CD4-positive, alpha-beta T cell treated with Interleukin-21 for 1 hour (primary cell): Measurements from ENCODE around the gene SYT2.
"Not testable (repeated sequence)": the region's sequence is repeated elsewhere in the genome, so short reads cannot be mapped to it uniquely, and the experiment has no call there.

Experiments
- DNase-seq: peaks from one replicate; pipeline ENCODE4 v3.0.0-alpha.2; 2020

Gene SYT2

GRCh38 chr1:202565890-202566602 lies 144.2 kb downstream of the SYT2 start:
- peak; percentile 2 for DNase-seq

DNA sequence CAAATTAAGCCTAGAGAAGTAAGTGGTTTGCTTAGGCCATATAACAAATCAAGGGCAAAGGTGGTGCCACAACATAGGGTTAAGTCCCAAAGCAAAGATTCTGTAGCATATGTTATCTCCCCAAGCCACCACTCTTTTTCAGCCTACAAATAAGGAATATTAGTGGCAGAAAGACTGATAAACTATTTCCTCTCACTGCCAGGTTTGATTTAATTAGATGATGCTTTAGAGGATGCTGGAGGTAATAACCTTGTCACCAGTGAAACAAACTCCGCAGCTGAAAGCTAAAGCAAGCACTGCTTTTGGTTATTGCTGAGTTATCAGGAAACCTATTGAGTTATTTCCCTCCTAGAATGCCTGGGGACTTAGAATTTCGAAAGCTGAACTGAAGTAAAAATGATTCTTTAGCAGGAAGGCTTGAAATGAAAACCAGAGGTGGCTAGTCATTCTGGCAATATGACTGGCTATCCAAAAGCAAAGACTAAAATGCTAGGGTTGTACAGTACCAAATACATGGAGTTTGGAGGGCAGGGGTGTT lies 145.2 kb downstream of the SYT2 start:
- no peak for DNase-seq

- DNase-seq: no peak
Measured at GRCh38 chr1:202563818-202564217, 146.4 kb downstream of the SYT2 start.

- DNase-seq: no peak
Measured at GRCh38 chr1:202562444-202563060, 147.7 kb downstream of the SYT2 start.

GRCh38 chr1:202561726-202562443 lies 148.4 kb downstream of the SYT2 start:
- DNase-seq: no peak

- DNase-seq: no peak
Measured at GRCh38 chr1:202561240-202561639, 149.0 kb downstream of the SYT2 start.

GRCh38 chr1:202557662-202558061 lies 152.6 kb downstream of the SYT2 start:
- not testable (repeated sequence) for DNase-seq

DNA sequence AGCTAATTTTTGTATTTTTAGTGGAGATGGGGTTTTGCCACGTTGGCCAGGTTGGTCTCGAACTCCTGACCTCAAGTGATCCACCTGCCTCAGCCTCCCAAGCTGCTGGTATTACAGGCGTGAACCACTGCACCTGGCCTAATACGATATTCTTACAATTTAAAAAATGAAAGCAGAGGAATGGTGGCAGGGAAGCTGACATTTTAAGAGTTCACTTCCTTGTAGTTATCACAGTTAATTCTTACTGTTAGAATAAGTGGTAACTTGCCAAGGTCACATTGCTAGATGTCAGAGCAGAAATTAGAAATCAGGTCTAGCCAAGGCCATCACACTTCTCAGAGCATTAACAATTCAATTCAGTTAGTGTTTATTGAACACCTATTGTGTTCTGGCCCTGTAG lies 154.2 kb downstream of the SYT2 start:
- not testable (repeated sequence) for DNase-seq

- DNase-seq: not testable (repeated sequence)
Measured at GRCh38 chr1:202554619-202555018, 155.6 kb downstream of the SYT2 start.

- DNase-seq: no peak
Measured at GRCh38 chr1:202553560-202554038, 156.7 kb downstream of the SYT2 start.

DNA sequence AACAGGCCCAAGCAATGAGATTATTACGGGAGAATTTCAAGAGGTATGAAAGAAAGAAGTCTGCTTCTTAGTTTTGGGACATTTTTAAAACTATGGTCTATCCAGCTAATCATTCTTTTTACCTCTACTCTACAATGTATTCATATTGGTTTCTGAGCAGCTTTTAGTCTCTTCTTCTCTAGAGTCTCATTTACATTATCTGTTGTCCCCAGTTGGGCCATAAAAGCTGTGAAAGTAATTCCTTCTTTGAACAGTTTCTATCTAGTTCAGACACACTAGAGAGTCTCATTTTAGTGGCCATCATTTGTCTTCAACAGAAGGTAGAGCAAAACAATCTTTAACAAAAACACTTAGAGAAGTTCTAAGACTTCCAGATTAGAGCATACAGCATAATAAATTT lies 157.2 kb downstream of the SYT2 start:
- not testable (repeated sequence) for DNase-seq

DNA sequence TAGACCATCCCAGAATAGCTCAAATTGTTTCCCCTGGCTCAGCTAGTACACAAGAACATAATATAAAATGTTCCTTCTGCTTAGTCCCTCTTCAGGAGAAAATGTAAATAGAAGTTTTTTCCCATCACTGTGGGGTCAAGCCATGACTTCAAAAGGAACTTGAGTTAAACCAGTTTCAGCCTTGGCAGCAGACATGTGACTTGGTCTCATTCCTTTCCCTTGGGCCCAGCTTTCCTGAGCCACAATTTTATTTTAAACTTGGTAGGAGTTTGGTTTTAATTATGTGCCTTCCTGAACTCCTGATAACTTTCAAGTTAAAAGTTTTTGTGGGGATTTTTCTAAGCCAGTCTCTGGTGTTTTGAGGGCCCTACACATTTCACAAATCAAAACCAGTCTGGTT lies 157.6 kb downstream of the SYT2 start:
- DNase-seq: not testable (repeated sequence)

- DNase-seq: no peak
Measured at GRCh38 chr1:202551683-202552082, 158.6 kb downstream of the SYT2 start.

DNA sequence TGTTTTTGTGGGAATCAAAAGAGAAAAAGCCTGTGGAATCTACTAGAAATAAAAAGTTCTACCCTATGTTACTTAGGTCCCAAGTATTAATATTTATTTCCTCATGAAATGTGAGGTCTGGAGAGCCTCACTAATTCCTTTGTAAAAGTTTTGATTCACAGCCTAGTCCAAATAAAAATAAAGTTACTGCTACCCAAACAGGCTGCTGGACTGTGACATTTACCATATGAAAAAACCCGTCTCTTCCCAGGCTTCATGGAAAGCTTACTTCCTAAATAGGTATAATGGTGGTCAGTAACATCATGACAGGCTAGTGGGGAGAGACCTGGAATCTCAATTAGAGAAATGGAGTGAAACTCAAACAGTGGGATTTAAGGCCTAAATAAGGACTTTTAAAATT lies 160.2 kb downstream of the SYT2 start:
- not testable (repeated sequence) for DNase-seq

- no peak for DNase-seq
Measured at GRCh38 chr1:202547215-202547614, 163.0 kb downstream of the SYT2 start.

DNA sequence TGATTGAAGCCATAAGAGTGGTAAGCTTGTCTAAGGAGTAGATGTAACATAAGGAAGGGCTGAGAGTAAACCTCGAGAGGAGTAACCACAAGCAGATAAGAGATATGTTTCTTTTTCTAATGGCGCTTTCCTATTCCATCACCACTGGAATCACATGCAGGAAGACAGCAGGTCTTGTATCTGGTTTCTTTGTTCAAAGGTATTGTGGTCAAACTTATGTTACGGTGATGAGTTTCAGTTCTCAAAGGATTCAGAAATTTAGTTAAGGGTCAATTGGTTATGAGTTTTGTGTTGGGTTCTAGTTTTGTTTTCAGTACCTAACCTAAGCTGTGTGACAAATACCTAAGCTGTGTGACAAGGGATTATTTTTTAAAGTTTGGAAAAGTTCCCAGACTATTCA lies 163.5 kb downstream of the SYT2 start:
- DNase-seq: not testable (repeated sequence)

DNA sequence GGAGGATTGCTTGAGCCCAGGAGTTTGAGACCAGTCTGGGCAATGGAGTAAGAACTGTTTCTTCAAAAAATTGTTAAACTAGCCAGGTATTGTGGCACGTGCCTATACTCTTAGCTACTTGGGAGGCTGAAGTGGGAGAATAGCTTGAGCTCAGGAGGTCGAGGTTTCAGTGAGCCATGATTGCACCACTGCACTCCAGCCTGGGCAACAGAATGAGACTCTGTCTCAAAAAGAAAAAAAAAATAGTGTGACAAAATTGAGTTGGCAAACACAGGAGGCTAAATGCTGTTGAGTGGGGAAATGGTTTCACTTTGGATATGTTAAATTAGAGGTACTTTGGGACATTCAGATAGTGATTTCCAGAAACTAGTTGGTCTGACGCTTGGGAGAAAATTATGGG lies 163.9 kb downstream of the SYT2 start:
- not testable (repeated sequence) for DNase-seq

- DNase-seq: not testable (repeated sequence)
Measured at GRCh38 chr1:202545647-202546303, 164.5 kb downstream of the SYT2 start.

DNA sequence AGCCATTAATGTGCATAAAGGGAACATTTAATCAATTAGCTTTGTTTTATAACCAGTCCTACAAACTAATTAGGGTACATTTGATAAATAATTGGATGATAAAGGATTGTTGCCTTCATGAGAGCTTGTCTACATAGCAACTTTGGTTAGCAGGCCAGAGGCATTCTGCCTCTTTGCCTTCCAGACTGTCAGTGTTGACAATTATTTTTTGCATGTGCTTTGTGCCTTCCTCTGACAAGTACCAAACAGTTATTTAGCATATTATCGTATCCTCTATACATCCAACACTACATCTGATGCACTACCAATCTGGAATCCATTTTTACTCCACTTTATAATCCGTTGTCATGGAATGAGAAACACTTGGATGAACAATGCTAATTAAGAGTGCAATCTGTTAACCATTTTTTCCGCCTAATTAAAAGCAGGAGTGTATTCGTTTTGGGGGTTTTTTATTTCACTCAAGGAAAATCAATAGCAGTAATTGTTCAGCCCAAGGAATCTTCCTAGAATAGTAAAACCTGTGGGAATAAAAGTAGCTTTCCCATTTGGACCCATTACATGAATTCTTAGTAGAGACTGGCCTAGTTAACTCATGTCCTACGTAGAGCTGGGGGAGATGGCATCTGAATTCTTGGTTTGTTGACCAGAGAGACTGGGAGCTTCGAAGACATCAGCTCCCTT lies 165.3 kb downstream of the SYT2 start:
- not testable (repeated sequence) for DNase-seq

- not testable (repeated sequence) for DNase-seq
Measured at GRCh38 chr1:202543537-202543936, 166.7 kb downstream of the SYT2 start.

DNA sequence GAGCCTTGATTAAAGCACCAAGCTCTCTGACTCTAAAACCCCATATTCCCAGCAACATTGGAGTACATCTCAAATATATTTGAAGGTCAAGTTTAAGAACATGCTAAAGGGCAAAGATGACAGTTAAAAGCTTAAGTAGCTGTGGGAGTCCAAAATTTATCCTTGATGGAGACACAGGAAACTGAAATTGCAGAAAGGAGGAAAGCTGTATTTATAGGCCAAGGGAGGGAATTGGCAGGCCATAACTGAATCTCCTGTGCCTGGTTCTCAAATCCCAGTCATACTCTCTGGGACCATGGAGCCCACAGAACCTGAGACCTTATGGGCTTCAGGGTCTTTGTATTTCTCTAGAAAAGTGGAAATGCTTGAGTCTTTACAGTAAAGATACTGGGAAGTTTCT lies 167.8 kb downstream of the SYT2 start:
- DNase-seq: not testable (repeated sequence)

DNA sequence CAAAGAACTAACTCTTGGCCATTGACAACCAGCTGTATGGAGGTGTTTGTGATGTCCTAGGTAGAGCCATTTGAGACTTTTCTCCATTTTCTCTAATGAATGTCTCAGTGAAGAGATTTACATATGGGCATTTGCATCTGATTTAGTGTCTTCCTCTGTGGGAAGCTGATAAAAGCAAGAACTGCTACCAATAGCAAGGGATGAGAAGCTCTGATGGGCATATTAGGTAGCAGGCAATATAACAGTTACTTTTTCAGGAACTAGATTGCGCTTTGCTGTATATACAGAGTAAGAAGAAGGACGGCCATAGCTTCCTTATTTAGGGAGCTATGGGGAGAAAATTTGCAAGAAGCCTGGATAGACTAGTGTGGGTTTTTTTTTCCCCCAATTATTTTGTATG lies 169.4 kb downstream of the SYT2 start:
- DNase-seq: not testable (repeated sequence)
